NB4 (cell line): ENCODE results near the gene SLC35G3.

Experiments used
- POLR2A ChIP-seq: IDR thresholded peaks from 2 replicates; pipeline ENCODE4 v1.6.1; 2011; ENCODE audit warnings: mild to moderate bottlenecking; ENCODE audit not compliant: insufficient read length; ENCODE audit errors: extremely low read depth
- TF ChIP-seq, protein P1 (sequence below): IDR thresholded peaks from one replicate; pipeline ENCODE4 v1.5.1; 2012; ENCODE audit warnings: low read depth, low read length
- TF ChIP-seq, protein P2 (sequence below): IDR thresholded peaks from 2 replicates; pipeline ENCODE4 v1.6.1; 2011; ENCODE audit warnings: low read depth, low read length

DNA sequence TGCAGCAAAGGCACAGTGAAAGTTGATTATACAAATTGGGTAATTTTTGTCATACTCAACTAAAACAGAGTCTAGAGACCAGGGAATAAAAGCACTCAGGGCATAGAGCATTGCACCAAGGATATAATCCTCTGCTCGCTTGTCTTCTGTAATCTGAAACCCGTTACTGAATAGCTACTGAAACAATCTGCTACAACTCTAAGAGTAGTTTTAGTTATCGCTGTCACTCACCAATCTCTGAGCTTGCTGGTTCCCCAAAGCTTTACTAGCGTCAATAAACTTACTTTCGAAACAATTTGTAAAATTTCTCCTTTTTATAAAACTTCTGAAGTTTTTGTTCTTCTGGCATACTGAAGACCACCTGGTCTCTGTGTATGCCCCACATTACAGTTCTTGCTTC is 22.9 kb upstream of the SLC35G3 start:
- no peak for TF ChIP-seq POLR2A
- TF ChIP-seq, protein P1, sequence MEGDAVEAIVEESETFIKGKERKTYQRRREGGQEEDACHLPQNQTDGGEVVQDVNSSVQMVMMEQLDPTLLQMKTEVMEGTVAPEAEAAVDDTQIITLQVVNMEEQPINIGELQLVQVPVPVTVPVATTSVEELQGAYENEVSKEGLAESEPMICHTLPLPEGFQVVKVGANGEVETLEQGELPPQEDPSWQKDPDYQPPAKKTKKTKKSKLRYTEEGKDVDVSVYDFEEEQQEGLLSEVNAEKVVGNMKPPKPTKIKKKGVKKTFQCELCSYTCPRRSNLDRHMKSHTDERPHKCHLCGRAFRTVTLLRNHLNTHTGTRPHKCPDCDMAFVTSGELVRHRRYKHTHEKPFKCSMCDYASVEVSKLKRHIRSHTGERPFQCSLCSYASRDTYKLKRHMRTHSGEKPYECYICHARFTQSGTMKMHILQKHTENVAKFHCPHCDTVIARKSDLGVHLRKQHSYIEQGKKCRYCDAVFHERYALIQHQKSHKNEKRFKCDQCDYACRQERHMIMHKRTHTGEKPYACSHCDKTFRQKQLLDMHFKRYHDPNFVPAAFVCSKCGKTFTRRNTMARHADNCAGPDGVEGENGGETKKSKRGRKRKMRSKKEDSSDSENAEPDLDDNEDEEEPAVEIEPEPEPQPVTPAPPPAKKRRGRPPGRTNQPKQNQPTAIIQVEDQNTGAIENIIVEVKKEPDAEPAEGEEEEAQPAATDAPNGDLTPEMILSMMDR = no peak
- TF ChIP-seq, protein P2, sequence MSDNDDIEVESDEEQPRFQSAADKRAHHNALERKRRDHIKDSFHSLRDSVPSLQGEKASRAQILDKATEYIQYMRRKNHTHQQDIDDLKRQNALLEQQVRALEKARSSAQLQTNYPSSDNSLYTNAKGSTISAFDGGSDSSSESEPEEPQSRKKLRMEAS = no peak
